ENCODE results near the gene MBLAC1. TPM values are rescaled to one million over a fixed set of nuclear protein-coding genes. Genes with fewer than 3 reads are reported as not detected.

The MBLAC1 gene, protein sequence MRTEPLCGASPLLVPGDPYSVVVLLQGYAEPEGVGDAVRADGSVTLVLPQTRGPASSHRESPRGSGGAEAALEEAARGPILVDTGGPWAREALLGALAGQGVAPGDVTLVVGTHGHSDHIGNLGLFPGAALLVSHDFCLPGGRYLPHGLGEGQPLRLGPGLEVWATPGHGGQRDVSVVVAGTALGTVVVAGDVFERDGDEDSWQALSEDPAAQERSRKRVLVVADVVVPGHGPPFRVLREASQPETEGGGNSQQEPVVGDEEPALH
- 1.7 and 2.9 TPM in 2 replicates for total RNA-seq (2014; rRNA removed; shearing (Covaris generic))

- DNase-seq (ENCODE audit: low spot score), result peak; percentile 96
- in situ Hi-C loops (cut with HindIII; ENCODE audit: low sequenced_read_pairs), result no loop called here
Observed at GRCh38 chr7:100126931-100127865, at the start of gene MBLAC1. MBLAC1 (plus strand) TSS chr7:100126967; CDS start chr7:100127396, 429 bp downstream.

DNA sequence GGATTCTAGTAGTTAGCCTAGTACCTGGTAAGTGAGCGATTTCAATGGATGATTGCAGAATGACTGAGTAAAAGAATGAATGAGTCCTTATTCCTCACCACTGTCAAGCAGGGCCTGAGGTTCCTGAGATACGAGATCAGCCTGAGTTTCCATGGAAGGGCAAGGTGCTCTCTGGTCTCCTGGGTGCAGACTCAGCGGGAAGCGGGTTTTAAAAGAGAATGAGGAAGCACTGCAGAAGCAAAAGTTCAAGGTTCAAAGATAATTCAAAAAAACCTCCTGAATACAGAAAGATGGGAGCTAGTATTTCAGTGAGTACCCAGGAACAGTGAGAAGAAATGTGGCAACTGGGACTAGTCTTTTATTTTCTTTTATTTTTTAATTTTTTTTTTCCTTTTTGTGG is 49.6 kb upstream of the MBLAC1 start:
- no peak for DNase-seq (ENCODE audit: low spot score)
- in situ Hi-C loops (cut with HindIII; ENCODE audit: low sequenced_read_pairs), result no loop called here

GRCh38 chr7:100079024-100079560 is 47.7 kb upstream of the MBLAC1 start:
- in situ Hi-C loops (cut with HindIII; ENCODE audit: low sequenced_read_pairs), result no loop called here

GRCh38 chr7:100080907-100081534 is 45.7 kb upstream of the MBLAC1 start:
- no peak for DNase-seq (ENCODE audit: low spot score)
- in situ Hi-C loops (cut with HindIII; ENCODE audit: low sequenced_read_pairs), result no loop called here

More at GRCh38 chr7:100079024-100079560, 47.7 kb upstream of the MBLAC1 start:
- no peak for DNase-seq (ENCODE audit: low spot score)

DNA sequence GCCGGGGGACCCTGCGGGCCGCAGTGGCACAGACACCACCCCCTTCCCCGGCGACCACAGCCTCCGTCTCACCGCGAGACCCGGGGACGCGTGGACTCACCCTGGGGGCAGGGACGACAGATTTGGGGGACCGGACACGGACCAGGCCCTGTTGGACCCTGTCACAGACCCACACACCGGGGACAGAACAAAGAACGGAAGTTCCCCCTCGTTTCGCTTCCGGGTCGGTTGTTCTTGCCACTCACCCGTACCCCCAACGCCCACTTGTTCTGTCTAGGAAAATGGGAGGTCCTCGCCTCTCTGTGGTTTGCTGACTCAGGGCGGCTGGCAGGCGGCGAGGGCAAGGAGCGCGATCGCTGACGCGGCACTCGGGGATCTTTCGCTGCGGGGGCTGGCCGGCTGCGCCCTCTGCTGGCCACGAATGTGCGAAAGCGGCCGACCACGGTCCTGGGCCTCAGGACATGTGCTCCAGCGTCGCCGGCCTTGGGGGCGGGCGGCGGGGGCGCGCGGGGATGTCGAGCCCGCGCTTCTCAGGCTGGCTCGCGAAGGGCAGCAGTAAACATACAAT is 45.1 kb upstream of the MBLAC1 start, which contains the start of gene ZNF3:
Gene ZNF3, minus strand, starts transcription at position 189 of the 568 bp plus-strand sequence. CDS start 4,366 bp downstream, outside the sequence.
- in situ Hi-C loops (cut with HindIII; ENCODE audit: low sequenced_read_pairs), result no loop called here
- peak; percentile 99 for DNase-seq (ENCODE audit: low spot score)

- in situ Hi-C loops (cut with HindIII; ENCODE audit: low sequenced_read_pairs), result no loop called here
- DNase-seq (ENCODE audit: low spot score), result no peak
Observed at GRCh38 chr7:100082978-100083377, 43.8 kb upstream of the MBLAC1 start.

GRCh38 chr7:100085515-100085914 is 41.3 kb upstream of the MBLAC1 start:
- no peak for DNase-seq (ENCODE audit: low spot score)

GRCh38 chr7:100087055-100087750 is 39.6 kb upstream of the MBLAC1 start:
- DNase-seq (ENCODE audit: low spot score), result no peak
- in situ Hi-C loops (cut with HindIII; ENCODE audit: low sequenced_read_pairs), result no loop called here

More at GRCh38 chr7:100085515-100085914, 41.3 kb upstream of the MBLAC1 start:
- in situ Hi-C loops (cut with HindIII; ENCODE audit: low sequenced_read_pairs), result no loop called here

DNA sequence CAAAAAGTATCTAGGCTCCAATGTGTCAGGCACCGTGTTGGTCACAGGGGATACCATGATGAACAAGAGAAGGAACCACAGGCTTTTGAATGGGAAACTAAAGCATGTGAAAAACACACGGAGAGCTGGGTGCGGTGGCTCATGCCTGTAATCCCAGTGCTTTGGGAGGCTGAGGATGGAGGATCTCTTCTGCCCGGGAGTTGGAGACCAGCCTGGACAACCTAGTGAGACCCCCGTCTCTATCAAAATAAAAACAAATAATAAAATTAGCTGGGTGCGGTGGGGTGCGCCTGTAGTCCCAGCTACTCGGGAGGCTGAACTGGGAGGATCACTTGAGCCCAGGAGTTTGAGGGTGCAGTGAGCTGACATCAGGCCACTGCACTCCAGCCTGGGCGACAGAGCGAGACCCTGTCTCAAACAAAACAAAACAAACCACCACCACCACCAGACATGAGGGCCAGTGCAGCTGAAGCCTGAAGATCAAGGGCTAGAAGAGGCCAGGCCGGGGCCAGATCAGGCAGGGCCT is 38.6 kb upstream of the MBLAC1 start:
- no peak for DNase-seq (ENCODE audit: low spot score)
- in situ Hi-C loops (cut with HindIII; ENCODE audit: low sequenced_read_pairs), result no loop called here

GRCh38 chr7:100088621-100089457 is 37.9 kb upstream of the MBLAC1 start, which contains the start of gene COPS6:
COPS6 (plus strand) TSS chr7:100088969; CDS start chr7:100088991, 22 bp downstream.
- in situ Hi-C loops (cut with HindIII; ENCODE audit: low sequenced_read_pairs), result no loop called here
- peak; percentile 69 for DNase-seq (ENCODE audit: low spot score)

- no peak for DNase-seq (ENCODE audit: low spot score)
- in situ Hi-C loops (cut with HindIII; ENCODE audit: low sequenced_read_pairs), result no loop called here
Observed at GRCh38 chr7:100089458-100090196, 37.1 kb upstream of the MBLAC1 start.

GRCh38 chr7:100090527-100091410 is 36.0 kb upstream of the MBLAC1 start:
- DNase-seq (ENCODE audit: low spot score), result no peak
- in situ Hi-C loops (cut with HindIII; ENCODE audit: low sequenced_read_pairs), result no loop called here

DNA sequence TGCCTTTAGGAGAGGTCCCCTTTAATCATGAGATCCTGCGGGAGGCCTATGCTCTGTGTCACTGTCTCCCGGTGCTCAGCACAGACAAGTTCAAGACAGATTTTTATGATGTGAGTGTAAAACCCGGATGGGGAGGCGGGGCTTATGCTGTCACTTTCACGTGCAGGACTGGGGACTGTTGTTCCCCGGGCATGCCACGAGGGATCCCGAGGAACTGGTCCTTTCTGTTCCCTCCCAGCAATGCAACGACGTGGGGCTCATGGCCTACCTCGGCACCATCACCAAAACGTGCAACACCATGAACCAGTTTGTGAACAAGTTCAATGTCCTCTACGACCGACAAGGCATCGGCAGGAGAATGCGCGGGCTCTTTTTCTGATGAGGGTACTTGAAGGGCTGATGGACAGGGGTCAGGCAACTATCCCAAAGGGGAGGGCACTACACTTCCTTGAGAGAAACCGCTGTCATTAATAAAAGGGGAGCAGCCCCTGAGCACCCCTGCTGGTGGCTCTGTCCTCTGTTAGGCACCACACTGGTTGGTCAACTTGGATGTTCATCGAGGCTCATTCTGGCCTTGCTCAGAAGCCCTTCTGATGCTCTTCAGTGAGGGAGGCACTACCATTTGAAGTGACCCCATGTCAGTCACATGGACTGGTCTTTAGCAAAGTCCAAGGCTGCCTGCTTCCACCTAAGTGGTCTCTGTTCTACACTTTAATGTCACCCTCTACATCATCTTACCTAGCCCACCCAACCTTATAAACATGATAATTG is 35.2 kb upstream of the MBLAC1 start:
- in situ Hi-C loops (cut with HindIII; ENCODE audit: low sequenced_read_pairs), result no loop called here
- DNase-seq (ENCODE audit: low spot score), result peak; percentile 16

- peak; percentile 14 for DNase-seq (ENCODE audit: low spot score)
- in situ Hi-C loops (cut with HindIII; ENCODE audit: low sequenced_read_pairs), result no loop called here
Observed at GRCh38 chr7:100093054-100093453, 33.7 kb upstream of the MBLAC1 start.

DNA sequence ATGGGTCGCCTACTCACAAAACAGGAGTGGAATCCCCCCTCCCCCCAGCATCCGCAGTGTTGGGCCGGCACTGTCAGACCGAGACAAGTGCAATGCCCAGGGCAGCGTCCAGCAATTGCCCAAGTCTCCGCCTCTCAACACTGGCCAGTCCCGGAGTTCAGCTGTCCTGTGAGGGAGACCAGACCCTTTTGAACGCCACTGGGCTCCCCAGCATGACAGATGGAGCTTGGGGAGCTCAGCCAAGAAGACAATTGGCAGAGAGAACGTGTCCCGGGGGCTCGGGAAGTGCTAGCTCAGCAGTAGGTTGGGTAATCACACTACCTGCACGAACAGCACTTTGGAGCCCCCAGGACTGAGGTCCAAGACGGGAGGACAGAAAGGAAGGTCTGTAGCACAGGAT is 33.3 kb upstream of the MBLAC1 start:
- peak; percentile 68 for DNase-seq (ENCODE audit: low spot score)

More for the DNA sequence above, 33.3 kb upstream of the MBLAC1 start:
- in situ Hi-C loops (cut with HindIII; ENCODE audit: low sequenced_read_pairs), result no loop called here
